SHP77 (cell line): ENCODE measurements around the gene MASP1.
A peak's percentile ranks its signal among the peaks of the same experiment; 100 is the strongest.

Experiments used
- DNase-seq, 2 experiments: peaks; one replicate each; lab custom pipeline; 2025; lab: John Stamatoyannopoulos, UW

The MASP1 gene, protein sequence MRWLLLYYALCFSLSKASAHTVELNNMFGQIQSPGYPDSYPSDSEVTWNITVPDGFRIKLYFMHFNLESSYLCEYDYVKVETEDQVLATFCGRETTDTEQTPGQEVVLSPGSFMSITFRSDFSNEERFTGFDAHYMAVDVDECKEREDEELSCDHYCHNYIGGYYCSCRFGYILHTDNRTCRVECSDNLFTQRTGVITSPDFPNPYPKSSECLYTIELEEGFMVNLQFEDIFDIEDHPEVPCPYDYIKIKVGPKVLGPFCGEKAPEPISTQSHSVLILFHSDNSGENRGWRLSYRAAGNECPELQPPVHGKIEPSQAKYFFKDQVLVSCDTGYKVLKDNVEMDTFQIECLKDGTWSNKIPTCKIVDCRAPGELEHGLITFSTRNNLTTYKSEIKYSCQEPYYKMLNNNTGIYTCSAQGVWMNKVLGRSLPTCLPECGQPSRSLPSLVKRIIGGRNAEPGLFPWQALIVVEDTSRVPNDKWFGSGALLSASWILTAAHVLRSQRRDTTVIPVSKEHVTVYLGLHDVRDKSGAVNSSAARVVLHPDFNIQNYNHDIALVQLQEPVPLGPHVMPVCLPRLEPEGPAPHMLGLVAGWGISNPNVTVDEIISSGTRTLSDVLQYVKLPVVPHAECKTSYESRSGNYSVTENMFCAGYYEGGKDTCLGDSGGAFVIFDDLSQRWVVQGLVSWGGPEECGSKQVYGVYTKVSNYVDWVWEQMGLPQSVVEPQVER

DNA sequence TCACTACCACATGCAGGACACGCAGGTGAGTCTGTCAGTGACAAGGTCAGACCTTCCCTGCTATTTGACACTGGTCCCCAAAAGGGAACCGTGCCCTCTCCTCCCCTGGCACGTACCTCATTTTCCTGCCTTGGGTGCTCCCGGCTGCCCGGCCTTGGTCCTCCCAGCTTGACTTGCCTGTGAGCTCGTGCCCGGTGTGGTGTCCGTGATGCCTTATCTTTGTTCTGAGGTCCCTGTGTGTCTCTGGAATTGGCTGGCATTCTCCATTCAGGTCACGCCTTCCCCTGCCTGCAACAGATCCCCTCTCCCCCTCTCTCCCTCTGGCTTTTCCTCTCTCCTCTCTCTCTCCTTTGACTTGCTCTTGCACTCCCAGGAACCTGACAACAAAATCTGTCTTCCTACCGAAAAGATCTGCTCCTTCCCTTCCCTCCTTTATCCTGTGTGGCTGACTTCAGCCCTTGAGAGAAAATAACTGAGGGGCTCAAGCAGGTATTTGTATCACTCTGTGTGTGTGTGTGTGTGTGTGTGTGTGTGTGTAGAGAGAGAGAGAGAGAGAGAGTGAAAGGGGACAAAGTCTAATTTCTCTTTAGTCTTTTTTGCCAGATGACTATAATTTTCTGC lies at the start of gene MASP1:
Gene MASP1, minus strand, starts transcription at position 226 of the 621 bp plus-strand sequence. Its CDS starts 105 bp downstream, at position 121.
- no peak for DNase-seq

GRCh38 chr3:187340578-187340977 lies 49.0 kb upstream of the MASP1 start:
- DNase-seq, result no peak

GRCh38 chr3:187336322-187336721 lies 44.8 kb upstream of the MASP1 start:
- DNase-seq, result no peak

DNA sequence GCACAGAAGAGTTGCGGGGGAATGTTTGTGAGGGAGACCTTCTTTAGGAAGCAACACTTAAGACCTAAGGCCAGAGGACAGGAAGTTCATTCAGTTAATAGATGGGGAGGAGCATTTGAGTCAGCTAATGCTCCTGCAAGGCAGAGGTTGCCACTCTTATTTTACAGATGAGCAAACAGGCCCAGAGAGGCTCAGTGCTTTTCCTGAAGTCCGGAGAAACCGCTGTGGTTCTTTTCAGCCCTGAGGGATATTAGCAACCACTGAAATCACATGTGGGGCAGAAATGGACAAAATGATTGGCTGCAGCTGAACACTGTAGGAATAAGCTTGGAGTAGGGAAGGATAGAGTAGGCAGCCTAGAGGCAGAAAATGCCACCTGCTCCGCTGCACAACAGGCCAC lies 43.4 kb upstream of the MASP1 start:
- DNase-seq, result no peak

- DNase-seq, result no peak
These were observed 37.2 kb upstream of the MASP1 start for GRCh38 chr3:187328691-187329090.

GRCh38 chr3:187327845-187328244 lies 36.3 kb upstream of the MASP1 start:
- no peak for DNase-seq

DNA sequence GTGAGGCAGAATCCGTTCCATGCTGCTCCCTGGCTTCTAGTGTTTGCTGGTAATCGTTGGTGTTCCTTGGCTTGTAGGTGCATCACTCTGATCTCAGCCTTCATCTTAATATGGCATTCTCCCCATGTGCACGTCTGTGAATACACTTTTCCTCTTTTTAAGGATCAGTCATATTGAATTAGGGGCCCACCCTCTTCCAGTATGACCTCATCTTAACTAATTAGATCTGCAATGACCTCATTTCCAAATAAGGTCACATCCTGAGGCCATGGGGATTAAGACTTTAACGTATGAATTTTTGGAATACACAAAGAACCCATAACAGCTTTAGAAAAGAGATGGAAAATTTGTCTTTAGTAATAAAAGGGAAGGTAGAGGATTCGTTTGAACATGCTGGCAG lies 34.1 kb upstream of the MASP1 start:
- no peak for DNase-seq

GRCh38 chr3:187323091-187323490 lies 31.6 kb upstream of the MASP1 start:
- DNase-seq, result no peak

DNA sequence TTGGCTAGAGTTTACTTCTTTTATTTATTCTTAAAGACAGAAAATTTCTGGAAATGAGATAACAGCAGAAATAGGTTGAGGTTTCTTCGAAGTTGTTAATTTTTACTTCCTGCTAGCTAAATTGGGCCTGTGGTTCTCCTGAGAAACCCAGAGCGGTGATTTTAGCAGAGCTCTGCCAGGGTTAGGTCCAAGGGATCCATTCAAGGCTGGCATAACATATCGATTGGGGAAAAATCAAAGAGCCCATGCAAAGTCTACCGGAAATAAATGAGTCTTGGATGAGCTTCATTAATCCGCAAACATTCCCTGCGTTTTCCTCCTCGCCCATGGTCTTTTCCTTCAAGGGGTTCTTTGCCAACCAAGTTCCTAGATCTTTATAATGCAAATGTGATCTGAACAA lies 30.8 kb upstream of the MASP1 start:
- no peak for DNase-seq

DNA sequence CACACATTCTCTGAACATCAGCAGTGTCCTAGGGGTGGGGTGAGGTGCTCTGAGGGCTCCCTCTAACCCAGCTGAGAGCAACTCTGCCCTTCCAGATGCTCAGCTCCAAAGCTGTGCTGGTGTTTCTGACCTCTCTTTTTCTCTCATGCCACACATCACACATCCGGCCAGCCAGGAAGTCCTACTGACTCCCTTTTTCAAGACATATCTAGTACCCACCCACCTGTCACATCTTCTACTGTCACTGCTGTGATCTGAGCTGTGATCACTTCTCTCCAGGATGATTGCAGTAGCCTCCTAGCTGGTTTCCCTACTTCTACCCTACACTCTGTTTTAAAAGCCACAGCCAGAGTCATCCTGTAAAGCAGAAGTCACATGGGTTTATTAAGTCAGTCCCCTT lies 30.2 kb upstream of the MASP1 start:
- DNase-seq, result no peak

DNA sequence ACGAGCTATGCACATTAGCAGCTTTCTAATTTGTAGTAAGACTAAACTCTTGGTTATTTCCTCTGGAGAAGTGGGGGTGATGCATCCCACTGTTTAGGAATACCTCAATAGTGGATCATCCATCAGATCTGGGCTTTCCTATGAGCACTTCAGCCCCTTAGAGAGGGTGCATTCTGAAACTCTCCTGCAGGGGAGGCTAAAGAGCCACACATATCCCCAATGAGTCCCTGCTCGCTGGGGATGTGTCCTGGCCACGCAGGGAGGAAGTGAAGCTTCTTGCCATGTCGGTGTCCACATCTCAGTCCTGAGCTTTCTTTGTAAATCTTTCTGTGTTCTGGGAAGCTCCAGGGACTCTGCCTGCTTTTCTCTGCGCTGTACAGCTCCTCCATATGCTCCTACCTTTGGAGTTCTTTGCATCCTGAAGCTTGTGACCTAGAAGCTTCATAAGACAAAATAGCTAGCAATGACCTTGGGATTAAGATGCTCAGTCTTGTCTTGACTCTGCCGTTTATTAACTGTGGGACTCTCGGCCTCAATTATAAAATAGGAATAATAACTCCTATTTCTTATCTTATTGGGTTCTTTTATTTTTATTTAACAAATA lies 28.3 kb upstream of the MASP1 start:
- peak; percentile 5 to 10 for DNase-seq

DNA sequence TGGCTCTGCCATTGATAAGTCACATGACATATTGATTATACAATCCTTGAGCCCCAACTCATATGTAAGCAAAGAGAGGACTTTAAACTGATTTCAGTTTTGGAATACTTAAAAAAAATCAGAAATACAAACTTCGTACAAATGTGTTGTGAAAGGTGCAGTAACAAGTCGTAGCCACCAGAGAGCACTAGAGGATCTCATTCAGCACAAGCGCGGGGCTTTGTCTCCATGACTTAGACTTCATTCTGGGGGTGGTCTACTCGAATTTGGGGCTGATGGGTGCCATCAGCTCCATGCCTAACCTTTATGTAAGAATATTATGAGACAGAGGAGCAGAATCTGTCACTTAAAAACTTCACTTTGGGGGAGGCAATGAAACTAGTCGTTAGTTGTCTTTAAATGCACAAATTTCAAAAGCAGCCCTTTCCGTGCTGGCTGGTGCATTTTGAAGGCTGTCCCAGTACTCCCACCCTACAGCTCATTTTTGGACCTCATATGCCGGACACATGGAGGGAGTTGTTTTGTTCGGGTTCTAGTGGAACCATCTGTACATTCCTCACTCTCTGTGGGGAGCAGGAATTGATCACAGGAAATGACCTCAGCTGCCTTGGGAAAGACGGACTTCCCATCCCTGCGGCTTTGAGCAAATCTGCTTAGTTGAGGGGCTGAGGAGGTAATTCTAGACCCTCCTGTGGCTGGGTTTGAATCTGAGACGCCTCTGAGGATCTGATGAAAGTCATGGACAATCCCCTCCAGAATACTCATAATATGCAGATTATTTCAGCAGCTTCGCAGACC lies 27.5 kb upstream of the MASP1 start:
- DNase-seq, result peak; percentile 15 to 33

- no peak for DNase-seq
These were observed 24.3 kb upstream of the MASP1 start for GRCh38 chr3:187315872-187316271.

- DNase-seq, result no peak
These were observed 22.6 kb upstream of the MASP1 start for GRCh38 chr3:187314176-187314575.

DNA sequence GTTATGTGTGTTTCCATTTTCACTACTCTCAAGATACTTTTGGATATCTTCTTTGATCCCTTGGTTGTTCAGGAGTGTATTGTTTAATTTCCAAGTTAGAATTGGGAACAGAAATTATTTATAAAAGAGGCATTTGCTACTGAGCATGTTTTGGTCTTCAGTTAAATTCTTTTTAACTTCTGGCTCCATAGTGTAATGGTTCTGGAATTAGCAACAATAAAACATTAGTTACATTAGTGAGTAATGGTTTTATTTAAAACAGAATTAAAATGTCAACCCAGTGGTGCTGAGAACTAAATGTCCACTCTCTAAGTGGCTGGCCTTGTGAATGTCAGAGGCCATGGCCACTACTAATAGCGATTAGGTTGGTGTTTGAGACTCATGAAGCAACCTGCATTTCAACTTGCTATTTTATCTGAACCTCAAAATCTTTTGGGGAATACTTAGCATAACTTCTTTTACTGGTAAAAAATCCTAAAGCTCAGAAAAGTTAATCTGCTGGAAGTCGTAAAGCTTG lies 19.5 kb upstream of the MASP1 start:
- DNase-seq, result no peak

DNA sequence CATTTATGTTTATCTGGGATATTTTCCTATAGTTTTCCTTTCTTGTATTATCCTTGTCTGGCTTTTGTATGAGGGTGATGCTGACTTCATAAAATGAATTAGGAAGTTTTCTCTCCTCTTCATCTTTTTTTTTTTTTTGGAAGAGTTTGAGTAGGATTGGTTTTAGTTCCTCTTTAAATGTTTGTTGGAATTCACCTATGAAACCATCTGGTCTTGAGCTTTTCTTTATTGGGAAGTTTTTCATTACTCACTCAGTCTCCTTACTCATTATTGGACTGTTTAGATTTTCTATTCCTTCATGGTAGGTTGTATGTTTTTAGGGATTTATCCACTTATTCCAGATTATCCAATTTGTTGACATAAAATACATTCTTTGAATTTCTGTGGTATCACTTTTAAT lies 18.7 kb upstream of the MASP1 start:
- no peak for DNase-seq

DNA sequence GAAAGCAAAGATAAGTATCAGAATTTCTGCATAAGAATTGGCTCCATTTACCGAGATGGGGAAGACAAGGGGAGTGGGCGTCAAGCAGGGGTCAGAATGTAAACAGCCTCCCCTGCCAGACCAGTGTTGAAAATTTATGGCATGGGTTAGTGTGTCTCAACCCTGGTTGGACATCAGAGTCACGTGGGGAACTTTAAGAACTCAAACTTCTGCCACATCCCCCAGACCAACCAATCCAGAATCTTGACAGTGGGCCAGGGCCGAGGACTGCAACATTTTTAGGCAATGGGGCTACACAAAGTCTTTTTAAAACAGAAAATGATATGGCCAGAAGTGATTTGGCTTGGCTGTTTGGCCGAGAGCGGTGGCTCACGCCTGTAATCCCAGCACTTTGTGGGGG lies 14.3 kb upstream of the MASP1 start:
- no peak for DNase-seq

GRCh38 chr3:187299611-187300010 lies 8.1 kb upstream of the MASP1 start:
- no peak for DNase-seq

DNA sequence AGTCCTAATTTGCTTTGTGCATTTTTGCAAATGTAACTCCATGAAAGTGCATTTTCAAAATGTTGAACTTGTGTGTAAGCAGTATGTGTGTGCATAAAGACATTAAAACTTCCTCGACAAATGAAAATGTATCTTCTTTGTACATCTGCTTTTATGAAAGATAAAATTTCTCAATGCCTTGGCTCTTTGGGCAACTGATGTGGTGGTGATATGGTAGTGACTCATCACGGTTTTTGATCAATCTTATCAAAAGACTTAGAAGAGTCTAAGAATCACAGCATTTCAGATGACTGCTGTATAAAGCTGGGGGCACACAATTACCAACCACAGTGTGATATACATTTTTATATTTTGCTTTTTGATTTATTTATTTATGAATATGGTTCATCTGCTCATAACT lies 5.4 kb upstream of the MASP1 start:
- no peak for DNase-seq

DNA sequence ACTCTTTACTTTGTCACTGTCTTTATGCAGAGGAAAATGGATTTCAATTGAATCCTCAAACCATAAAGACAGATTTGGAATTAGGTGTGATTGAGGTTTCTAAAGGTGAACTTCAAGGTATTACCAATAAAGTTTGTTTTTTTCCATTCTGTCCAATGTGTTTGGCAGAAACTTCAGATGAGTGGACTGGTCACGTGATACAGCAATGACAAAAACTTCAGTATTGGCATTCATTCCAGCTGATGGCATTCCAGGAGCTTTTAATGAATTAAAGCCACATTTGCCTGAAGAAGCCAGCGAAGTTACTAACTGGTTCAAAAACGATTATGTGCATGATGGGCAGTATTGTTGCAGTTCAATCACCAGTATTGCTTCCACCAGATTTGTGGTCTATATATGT lies 4.5 kb upstream of the MASP1 start:
- no peak for DNase-seq

DNA sequence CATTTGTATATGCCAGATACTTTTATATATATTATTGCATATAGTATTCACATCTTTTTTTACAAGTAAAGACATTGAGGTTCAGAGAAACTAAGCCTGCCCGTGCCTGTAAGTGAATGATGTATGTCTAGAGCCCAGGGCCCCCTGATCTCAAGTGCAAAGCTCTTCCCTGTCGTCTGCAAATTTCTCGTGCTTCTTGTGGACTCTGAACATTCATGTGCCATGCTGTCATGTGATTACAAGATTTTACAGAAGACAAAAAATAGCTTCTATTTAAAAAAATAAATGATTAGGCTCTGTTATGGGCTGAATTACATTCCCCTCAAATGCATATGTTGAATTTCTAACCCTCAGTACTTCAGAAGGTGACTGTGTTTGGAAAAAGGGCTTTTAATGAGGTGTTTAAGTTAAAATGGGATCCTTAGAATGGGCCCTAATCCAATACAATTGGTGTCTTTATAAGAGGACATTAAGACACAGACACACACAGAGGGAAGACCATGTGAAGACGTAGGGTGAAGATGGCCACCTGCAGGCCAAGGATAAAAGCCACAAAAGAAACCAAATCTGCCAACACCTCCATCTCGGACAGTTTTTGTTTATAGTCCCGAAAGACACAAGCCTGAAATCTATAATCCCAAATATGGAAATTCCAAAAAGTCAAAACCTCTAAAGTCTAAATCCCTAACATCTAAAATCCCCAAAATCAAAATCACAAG lies 3.9 kb upstream of the MASP1 start:
- DNase-seq, result no peak
